Suppressor macrophage treated with lipopolysaccharide for 4 hours (primary cell): ENCODE data around the gene FRA10AC1.

Experiments used
- DNase-seq: peaks from one replicate; pipeline ENCODE4 v3.0.0-alpha.2; 2020

The FRA10AC1 gene

GRCh38 chr10:93702210-93703001 lies at the start of gene FRA10AC1:
Gene FRA10AC1, minus strand, starts transcription at chr10:93702592. Its CDS starts 2,486 bp downstream, at chr10:93700106.
- peak; percentile 96 for DNase-seq

- DNase-seq: no peak
These were observed 49.4 kb upstream of the FRA10AC1 start for GRCh38 chr10:93751832-93752231.

- DNase-seq: no peak
These were observed 48.7 kb upstream of the FRA10AC1 start for GRCh38 chr10:93751124-93751523.

DNA sequence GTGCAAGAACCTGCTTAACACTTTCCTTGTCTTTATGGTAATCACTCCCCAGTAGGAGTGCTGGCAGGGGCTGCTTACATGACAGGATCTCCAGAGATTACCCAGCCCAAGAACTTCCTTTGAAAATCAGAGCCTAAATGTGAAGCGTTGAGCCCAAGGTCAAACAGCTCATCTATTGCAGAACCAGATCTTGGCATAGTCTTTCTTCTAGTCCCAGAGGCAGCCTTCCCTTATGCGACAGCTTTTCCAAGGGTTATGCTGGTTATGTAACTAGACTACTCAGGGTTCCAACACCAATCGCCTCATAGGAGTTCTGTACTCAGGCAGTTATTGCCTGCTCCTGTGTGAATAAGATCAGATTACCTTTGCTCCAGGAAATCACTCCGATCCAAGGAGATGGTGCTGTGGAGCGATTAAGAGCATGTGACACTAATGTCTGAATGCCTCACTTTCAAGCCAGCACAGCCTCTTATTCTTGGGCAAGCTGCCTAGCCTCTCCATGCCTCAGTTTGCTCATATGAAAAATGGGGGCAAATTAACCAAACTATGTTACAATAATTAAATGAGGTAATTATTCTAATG lies 46.9 kb upstream of the FRA10AC1 start:
- no peak for DNase-seq

DNA sequence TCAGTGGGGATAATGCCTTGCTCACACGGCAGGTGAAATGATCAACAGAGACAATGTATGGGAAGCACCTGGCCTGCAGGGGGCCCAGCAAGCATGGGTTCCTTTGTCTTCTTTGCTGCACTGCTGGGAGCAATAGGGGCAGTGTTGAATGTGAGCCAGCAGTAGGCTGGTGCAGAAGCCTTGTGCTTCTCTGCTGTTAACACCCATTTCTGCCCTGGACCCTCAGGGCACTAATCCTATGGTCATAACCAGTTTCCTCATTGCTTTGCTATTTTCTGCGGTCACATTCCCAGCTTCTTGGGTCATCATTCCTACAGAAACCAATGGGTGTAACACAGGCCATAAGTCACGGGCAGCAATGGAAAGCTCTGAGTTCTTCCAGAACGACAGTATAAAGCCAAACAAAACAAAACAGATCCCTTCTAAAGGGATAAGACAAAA lies 44.5 kb upstream of the FRA10AC1 start:
- peak; percentile 12 for DNase-seq

DNA sequence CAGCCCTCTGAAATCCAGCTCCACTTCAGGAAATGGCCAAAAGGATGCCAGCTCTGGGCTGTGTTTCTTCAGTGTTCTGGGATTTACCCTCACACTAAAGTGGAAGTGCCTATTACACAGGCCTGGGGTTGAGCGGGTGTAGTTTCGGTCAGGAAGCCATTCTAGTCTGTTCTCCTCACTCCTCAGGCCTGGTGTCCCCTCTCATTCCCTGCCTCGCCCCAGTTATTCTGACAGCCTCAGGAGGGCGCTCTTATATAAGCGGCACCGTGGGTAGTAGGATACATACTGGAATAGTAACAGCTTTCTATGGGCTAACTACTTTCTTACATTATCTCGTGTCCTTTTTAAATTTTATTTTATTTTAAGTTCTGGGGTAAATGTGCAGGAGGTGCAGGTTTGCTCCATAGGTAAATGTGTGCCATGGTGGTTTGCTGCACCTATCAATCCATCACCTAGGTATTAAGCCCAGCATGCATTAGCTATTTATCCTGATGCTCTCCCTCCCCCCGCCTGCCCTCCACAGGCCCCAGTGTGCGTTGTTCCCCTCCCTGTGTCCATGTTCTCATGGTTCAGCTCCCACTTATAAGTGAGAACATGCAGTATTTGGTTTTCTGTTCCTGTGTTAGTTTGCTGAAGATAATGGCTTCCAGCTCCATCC lies 43.1 kb upstream of the FRA10AC1 start:
- peak; percentile 67 for DNase-seq

DNA sequence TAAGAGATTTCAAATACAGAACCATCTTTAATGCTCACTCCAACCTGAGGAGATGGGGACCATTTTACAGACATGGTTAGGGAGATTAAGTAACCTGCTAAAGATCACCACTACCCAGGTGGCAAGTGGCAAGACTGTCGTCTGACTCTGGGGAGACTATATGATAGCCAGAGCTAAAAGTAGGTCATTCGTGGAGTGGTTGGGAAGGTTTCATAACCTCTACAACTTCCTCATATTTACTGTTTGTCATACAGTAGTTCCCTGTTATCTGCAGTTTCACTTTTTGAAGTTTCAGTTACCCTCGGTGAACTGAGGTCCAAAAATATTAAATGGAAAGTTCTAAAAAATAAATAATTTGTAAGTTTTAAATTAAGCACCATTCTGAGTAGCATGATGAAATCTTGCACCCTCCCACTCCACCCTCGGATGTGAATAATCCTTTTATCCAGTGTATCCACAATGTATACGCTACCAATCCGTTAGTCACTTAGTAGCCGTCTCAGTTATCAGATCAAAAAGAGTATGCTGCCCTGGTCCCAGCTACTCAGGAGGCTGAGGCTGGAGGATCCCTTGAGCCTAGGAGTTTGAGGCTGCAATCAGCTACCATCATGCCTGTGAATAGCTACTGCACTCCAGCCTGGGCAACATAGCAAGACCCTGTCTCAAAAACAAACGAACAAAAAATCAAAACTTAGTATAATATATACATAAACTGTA lies 40.4 kb upstream of the FRA10AC1 start:
- peak; percentile 87 for DNase-seq

GRCh38 chr10:93741367-93741766 lies 39.0 kb upstream of the FRA10AC1 start:
- no peak for DNase-seq

GRCh38 chr10:93726024-93726423 lies 23.6 kb upstream of the FRA10AC1 start:
- no peak for DNase-seq

- no peak for DNase-seq
These were observed 20.8 kb upstream of the FRA10AC1 start for GRCh38 chr10:93723153-93723552.

DNA sequence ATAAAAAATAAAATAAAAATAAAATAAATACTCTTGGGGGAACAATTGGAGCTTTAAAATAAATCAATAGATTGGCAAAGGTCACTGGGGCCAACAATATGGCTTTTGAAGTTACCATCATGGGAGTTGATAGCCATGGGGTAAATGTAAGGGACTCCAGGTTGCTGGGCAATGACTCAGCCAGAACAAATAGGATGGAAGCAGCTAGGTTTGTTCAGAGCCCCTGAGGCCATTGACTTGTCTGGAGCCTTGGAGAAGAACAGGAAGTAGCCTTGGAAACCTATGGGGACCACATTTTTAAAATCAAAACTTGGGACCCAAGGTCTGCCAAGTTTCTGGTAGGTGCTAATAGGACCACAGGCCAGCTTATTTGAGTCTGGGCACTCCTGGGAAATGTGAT lies 20.2 kb upstream of the FRA10AC1 start:
- no peak for DNase-seq

- no peak for DNase-seq
These were observed 17.5 kb upstream of the FRA10AC1 start for GRCh38 chr10:93719901-93720300.

DNA sequence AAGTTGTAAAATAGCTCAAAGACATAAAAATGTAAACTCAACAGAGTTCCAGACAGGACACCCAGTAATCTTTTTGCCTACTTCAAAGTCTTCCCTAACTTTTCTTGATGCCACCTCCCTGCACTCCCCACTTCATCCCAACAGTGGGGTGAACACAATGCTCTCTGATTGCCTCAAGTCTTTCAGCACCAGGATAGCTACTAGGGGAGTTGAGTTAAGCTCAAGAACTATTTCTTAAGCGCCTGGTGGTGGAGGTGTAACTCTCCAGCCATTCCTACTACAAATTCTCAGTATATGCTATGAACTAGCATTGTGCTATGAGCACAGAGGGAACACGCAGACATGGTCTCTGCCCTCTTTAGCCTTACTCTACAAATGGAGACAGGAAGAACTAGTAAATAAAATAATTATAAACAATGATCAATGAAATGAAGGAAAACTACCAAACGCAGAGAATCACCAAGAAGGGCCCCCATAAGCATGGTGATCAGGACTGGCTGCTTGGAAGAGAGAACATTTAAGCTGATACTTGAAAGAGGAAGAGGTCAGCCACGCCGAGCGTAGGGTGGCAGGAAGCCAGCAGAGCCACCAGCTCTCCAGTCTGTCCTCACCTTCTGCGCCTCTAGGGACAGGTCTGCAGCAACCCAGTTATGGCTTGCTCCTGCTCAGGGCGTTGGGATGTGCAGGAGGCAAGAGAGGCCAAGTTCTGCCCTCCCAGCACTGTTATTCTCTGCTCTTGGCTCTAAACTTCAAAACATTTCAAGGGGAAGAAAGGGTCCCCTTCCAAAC lies 16.7 kb upstream of the FRA10AC1 start:
- DNase-seq: peak; percentile 37

DNA sequence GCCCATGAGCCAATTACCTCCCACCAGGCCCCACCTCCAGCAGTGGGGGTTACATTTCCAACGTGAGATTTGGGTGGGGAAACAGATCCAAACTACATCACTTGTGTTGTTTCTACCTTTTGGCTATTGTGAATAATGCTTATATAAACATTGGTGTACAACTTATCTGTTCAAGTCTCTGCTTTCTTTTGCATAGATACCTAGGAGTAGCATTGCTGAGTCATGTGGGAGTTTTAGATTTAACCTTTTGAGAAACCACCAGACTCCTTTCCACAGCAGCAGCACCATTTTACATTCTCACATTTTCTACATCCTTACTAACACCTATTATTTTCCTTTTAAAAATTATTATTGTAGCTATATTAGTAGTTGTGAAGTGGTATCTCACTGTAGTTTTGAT lies 14.4 kb upstream of the FRA10AC1 start:
- DNase-seq: no peak

DNA sequence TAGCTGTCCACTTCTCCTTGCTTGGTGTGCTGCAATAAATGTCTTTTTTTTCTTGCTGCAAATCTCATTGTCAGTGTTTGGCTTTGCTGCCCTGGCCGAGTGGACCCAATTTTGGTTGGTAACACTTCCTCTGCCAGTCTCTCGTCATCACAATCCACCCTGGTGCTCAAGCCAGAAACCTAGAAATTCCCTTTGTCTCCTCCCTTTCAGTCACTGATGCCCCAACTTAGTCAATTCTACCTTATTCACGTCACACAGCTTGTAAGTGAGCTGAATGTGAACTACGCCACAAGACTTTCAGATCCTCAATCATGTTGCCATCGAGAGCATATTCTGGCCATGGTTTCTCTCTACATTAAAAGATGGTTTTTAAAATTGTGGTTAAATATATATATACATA lies 13.0 kb upstream of the FRA10AC1 start:
- peak; percentile 13 for DNase-seq

DNA sequence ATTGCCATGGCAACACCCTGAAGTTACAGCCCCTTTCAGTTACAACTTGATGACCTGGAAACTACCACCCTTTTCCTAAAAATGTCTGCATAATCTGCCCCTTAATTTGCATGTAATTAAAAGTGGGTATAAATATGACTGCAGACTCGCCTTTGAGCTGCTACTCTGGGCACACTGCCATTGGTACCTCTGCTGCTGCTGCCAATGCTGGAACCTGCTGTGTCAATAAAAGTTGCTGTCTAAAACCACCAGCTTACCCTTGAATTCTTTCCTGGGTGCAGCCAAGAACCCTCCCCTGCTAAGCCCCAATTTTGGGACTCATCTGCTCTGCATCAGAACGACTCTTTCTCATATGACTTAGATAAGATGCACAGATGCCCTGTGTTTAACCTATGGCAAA lies 10.2 kb upstream of the FRA10AC1 start:
- no peak for DNase-seq

DNA sequence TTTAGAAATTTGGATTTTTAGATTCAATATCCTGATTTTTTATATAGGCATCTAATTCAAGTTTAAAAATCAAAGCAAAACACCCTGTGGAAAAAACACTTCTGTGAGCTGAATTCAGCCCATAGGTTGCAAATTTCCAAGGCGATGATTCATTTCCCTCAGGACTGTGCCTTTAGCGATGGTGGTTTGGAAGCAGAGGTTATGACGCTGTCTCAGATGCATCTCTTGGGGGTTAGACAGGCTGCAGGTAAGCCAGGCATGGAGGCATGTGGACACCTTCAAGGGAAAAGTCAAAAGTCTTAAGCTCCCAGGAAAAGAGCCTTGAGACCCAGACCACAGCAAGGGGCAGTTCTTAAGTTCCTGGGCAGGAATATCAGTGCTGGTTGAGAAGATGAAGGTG lies 9.5 kb upstream of the FRA10AC1 start:
- DNase-seq: no peak

- no peak for DNase-seq
These were observed 8.0 kb upstream of the FRA10AC1 start for GRCh38 chr10:93710333-93710909.

DNA sequence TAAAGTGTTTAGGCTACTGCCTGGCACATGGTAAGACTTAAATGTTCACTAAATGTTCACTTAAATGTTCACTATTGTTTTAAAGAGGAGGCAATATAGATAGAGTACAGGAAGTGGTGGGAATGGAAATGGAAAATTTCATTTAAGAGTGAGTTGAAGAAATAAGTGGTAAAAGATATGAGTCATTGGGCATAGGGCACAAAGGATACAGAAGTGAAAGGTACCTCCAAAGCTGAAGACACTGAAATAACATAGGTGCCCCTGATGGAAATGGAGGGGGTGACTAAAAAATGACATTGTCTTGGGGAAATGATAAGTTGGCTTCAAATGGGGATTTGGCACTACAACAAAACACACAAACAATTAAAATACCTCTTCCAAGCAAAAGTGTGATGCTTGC lies 5.2 kb upstream of the FRA10AC1 start:
- DNase-seq: no peak

DNA sequence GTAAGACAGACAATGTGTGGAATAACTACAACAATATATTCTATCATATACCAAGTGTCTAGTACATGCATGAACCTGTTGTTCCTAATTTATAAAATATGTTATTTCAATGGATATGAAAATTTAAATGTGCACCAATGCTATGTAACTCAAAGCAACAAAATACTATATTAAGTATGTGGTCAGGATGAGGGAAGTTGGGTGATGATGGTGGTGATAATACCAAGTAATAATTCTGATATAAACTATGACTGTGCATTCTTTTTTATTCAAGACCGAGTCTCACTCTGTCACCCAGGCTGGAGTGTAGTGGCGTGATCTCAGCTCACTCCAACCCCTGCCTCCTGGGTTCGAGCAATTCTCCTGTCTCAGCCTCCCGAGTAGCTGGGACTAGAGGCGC lies 2.1 kb upstream of the FRA10AC1 start:
- DNase-seq: no peak

DNA sequence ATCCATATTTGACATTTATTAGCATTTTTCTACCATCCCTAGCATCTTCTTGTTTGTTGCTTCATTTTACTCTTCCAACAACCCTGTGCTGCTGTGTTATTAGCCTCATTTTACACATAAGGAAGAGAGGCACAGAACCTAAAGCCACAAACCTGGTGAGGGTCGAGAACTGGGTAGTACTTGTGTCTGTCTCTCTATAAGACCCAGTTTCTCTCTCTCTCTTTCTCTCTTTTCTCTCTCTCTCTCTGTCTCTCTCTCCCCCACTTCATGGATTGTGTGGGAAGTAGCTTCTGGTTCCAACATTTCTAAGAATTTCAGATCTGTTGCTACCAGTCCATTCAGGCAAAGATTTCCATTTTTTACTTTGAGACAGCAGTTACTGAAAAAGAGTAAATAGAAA lies 1.4 kb upstream of the FRA10AC1 start:
- no peak for DNase-seq

DNA sequence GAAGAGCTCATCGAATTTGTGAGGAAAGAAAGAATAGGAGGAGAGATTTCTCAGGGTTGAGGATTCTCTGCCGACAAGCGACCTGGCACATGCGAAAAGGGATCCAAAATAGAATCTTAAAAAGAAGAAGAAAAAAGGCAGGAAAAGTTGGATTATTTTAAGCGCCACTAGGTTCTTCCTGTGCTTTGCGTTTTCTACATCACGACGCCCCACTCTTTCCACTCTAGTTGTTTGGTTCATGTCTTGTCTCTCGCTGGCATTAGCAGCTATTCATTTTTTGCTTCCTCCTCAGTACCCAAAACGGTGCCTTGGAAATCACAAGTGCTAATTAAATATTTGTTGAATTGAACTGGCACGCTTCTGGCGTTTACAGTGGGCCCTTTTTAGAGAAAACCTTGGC lies 674 bp upstream of the FRA10AC1 start:
- no peak for DNase-seq
